Erythroblast (primary cell): Measurements from ENCODE around the gene FOXJ3.

Experiments
- GATA1 ChIP-seq: IDR thresholded peaks from 2 replicates; pipeline ENCODE4 v1.6.1; 2011; ENCODE audit warnings: low read depth, mild to moderate bottlenecking, control low read depth, low read length, moderate library complexity
- POLR2A ChIP-seq: IDR thresholded peaks from 2 replicates; pipeline ENCODE4 v1.6.1; 2011; ENCODE audit warnings: mild to moderate bottlenecking, low read length

- TF ChIP-seq POLR2A: no peak
- TF ChIP-seq GATA1: no peak
Measured at GRCh38 chr1:42145764-42146625, 189.0 kb downstream of the FOXJ3 start.
